HG03025 (cell line): Measurements from ENCODE around the gene SNX18.

Experiments
- ATAC-seq: cut with Tn5 transposase; IDR thresholded peaks from one replicate; pipeline ENCODE4 v1.9.1; 2021; ENCODE audit warnings: mild to moderate bottlenecking, moderate library complexity; ENCODE audit not compliant: unreplicated experiment, low FRiP score

Gene SNX18

DNA sequence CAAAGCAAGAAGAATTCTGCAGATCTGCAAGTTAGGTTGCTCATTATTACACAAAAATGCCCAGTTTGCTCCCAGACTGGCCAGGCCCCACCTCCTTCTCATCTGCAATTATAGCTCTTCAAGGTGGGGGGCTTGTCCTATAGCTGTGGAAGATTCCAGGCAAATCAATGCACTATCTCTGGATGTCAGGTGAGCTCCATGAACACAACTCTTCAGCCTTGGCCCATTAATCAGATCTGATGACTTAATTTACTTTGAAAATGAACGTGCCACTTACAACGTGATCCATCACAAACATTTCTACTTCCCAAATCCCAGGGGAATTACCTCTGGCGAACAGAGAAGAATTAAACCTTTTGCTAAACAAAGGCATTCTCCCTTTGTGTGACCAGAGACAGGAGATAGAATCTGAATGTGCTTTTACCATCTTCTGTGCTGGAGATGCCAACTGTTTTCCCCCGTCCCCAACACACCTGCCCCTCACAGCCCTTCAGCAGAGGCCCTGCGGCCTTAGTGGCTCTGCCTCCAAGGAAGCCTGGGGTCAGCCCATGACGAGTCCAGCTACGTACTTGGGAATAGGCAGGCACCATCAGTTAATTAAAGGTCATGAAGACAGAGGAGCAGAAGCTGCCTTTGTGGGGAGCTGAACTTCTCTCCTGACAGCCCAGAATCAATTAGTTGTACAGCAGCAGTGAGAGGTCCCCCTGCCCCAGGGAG is 60.5 kb downstream of the SNX18 start:
- ATAC-seq: no peak

DNA sequence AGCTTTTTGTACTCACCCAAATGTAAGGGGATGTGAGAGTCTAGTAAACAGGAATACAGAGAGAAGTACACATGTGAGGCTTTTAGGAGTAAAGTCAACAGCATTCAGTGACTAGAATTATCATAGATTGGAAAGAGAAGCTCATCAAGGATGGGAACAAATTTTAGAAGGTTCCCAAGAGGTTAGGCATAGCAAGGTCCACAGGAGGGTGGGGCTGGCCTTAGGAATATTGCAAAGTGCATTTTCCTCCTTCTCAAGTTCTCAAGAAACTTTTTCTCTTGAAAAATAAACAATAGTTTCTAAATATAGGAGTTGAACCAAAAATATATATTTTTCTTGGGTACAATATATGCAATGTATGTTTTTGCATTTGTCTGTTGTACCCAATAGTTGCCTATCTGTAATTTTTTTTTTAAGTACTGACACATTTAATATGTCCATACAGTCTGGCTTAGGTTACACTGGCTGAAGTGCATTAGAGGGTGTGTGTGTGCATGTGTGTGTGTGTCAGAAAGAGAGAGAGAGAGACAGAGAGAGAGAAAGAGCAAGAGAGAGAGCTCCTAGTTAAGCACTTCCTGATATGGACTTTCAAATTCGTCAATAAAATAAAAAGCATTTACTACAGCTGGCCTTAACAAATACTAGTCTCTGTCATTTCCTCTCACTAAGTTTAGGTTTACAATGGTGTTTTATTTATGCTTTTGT is 62.2 kb downstream of the SNX18 start:
- ATAC-seq: no peak

- ATAC-seq: no peak
These were observed 63.6 kb downstream of the SNX18 start for GRCh38 chr5:54580997-54581811.

- no peak for ATAC-seq
These were observed 64.4 kb downstream of the SNX18 start for GRCh38 chr5:54581831-54582548.

- no peak for ATAC-seq
These were observed 68.8 kb downstream of the SNX18 start for GRCh38 chr5:54586336-54586735.

GRCh38 chr5:54589786-54590185 is 72.2 kb downstream of the SNX18 start:
- no peak for ATAC-seq

GRCh38 chr5:54590824-54591223 is 73.3 kb downstream of the SNX18 start:
- ATAC-seq: no peak

- ATAC-seq: no peak
These were observed 76.2 kb downstream of the SNX18 start for GRCh38 chr5:54593779-54594178.

- no peak for ATAC-seq
These were observed 76.6 kb downstream of the SNX18 start for GRCh38 chr5:54594181-54594580.

- no peak for ATAC-seq
These were observed 78.2 kb downstream of the SNX18 start for GRCh38 chr5:54595721-54596120.
